ENCODE data around the gene CCNG2.
A peak's percentile ranks its signal among the peaks of the same experiment; 100 is the strongest.

CCNG2 gene

DNA sequence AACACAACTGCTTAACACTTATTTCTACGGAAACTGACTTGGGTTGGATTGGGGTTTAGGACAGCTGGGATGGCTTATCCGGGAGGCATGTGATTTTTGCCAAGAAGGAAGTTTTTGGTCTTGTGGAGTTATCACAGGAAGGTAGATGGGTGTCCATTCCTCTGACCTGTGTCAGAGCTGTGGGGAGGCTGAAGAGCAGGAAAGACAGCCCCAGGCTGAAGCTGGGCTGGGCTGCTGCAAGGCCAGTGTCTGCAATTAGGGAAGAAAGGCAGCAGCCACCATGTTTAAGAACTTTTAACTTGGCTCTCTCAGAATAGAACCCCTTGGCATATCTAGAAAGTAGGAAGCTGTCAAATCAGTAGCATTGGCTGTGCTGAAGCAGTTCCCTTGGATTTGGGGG, 42.3 kb downstream of the CCNG2 start:
- POLR2A ChIA-PET = interaction anchor here (0.7 kb wide), 1 partner anchor 130 kb away, joined by 3 read pairs; no protein-coding TSS in a partner anchor
- TF ChIP-seq, protein P1, sequence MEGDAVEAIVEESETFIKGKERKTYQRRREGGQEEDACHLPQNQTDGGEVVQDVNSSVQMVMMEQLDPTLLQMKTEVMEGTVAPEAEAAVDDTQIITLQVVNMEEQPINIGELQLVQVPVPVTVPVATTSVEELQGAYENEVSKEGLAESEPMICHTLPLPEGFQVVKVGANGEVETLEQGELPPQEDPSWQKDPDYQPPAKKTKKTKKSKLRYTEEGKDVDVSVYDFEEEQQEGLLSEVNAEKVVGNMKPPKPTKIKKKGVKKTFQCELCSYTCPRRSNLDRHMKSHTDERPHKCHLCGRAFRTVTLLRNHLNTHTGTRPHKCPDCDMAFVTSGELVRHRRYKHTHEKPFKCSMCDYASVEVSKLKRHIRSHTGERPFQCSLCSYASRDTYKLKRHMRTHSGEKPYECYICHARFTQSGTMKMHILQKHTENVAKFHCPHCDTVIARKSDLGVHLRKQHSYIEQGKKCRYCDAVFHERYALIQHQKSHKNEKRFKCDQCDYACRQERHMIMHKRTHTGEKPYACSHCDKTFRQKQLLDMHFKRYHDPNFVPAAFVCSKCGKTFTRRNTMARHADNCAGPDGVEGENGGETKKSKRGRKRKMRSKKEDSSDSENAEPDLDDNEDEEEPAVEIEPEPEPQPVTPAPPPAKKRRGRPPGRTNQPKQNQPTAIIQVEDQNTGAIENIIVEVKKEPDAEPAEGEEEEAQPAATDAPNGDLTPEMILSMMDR (IDR thresholded peaks at IDR 0.05; ENCODE audit: control extremely low read depth, extremely low read depth, low read depth, missing control alignments) = no peak
- CTCF ChIA-PET = interaction anchor here (0.9 to 10.9 kb wide), 12 partner anchors 9 to 154 kb away, joined by 3 to 275 read pairs (median 4); no protein-coding TSS in a partner anchor
- no peak for DNase-seq (ENCODE audit: extremely low spot score)

DNA sequence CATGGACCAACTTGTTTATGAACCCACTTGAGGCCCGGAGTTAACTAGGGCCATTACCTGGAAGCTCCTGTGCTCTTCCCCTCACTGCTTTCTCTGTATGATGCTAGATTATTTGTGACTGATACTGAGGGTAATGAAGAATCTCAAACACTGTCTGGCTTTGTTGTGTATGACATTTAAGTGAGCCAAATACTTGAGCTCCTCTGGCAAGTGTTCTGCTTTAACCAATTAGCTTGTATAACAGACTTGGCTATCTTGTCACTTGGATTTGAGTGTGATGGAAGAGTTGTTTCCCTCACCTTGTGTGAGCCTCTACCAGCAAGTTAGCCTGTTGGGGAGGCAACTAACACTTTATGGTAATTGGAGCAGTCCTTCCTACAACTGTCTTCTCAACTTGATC, 42.7 kb downstream of the CCNG2 start:
- ChIA-PET CTCF (interaction anchor here (0.9 to 10.9 kb wide), 12 partner anchors 8 to 155 kb away, joined by 3 to 275 read pairs (median 3); no protein-coding TSS in a partner anchor), POLR2A (interaction anchor here (0.7 kb wide), 1 partner anchor 130 kb away, joined by 3 read pairs; no protein-coding TSS in a partner anchor)
- TF ChIP-seq, protein P1 (IDR thresholded peaks at IDR 0.05; ENCODE audit: control extremely low read depth, extremely low read depth, low read depth, missing control alignments) = no peak
- DNase-seq (ENCODE audit: extremely low spot score) = no peak

DNA sequence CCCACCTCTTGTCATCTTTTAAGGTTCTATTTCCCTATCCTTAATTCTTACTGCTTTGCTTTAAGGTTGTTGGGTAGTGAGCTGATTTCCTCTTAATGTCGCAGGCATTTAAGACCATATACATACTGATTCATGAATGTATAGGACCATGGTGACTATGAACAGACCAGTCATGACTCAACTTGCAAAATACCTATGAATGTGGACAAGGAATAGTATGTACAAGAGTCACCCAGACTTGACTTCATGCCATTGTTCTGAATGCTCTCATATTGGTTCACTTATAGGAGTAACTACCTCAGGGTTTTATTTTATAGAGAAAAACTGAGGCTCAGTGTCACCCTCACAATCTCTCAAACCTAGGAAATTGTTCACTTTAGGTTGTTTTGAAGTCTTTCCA, 44.3 kb downstream of the CCNG2 start:
- DNase-seq (ENCODE audit: extremely low spot score) = no peak
- POLR2A ChIA-PET = no interaction called here
- TF ChIP-seq, protein P1 (IDR thresholded peaks at IDR 0.05; ENCODE audit: control extremely low read depth, extremely low read depth, low read depth, missing control alignments) = no peak
- CTCF ChIA-PET = interaction anchor here (0.9 to 10.9 kb wide), 11 partner anchors 7 to 154 kb away, joined by 3 to 275 read pairs (median 26); no protein-coding TSS in a partner anchor

DNA sequence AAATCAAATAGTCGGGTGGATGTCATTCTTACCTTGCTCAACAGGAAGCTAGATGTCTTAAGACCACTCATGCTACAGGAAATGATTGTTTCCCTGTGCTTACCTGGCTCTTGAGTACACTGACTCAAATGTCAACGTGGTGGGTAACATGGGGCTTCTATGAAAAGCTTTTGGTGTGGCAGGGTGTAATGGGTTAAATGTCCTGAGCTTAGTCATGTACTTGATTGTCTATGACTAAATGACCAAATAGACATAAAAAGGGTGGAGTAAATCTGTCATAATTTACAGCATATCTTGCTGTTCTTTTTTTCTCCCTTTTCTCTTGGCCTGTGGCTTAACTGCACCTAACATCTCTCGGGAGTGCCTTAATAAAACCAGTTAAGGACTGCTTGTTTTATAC, 44.9 kb downstream of the CCNG2 start:
- TF ChIP-seq, protein P1 (IDR thresholded peaks at IDR 0.05; ENCODE audit: control extremely low read depth, extremely low read depth, low read depth, missing control alignments) = no peak
- no peak for DNase-seq (ENCODE audit: extremely low spot score)
- POLR2A ChIA-PET = no interaction called here
- CTCF ChIA-PET = interaction anchor here (0.9 to 10.9 kb wide), 14 partner anchors 8 to 155 kb away, joined by 3 to 275 read pairs (median 29); no protein-coding TSS in a partner anchor

DNA sequence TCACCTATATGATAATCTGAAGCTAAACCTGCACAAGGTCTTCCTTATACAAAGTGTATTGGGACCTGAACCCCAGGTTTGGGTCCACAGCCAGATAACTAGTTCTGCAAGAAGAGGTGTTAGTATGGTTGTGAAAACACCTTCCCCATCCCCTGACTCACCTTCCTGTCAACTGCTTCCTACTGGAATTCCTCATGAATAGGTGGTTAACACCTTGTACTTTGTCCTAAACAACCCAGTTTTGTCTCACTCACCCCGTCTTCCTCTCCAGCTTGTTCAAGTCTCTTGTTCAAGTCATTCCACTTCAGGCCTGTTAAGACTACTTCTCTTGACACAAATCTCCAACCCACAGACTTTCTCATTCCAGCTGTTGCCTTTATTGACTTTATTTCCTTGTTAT, 45.5 kb downstream of the CCNG2 start:
- TF ChIP-seq, protein P1 (IDR thresholded peaks at IDR 0.05; ENCODE audit: control extremely low read depth, extremely low read depth, low read depth, missing control alignments) = no peak
- ChIA-PET CTCF (interaction anchor here (0.9 to 10.9 kb wide), 33 partner anchors 8 to 771 kb away, joined by 3 to 275 read pairs (median 8); partner anchors contain the start of genes CCNG2, CCNI and SHROOM3), POLR2A (interaction anchor here (1.0 to 1.1 kb wide), 2 partner anchors 9 to 129 kb away, joined by 3 to 4 read pairs; no protein-coding TSS in a partner anchor)

DNA sequence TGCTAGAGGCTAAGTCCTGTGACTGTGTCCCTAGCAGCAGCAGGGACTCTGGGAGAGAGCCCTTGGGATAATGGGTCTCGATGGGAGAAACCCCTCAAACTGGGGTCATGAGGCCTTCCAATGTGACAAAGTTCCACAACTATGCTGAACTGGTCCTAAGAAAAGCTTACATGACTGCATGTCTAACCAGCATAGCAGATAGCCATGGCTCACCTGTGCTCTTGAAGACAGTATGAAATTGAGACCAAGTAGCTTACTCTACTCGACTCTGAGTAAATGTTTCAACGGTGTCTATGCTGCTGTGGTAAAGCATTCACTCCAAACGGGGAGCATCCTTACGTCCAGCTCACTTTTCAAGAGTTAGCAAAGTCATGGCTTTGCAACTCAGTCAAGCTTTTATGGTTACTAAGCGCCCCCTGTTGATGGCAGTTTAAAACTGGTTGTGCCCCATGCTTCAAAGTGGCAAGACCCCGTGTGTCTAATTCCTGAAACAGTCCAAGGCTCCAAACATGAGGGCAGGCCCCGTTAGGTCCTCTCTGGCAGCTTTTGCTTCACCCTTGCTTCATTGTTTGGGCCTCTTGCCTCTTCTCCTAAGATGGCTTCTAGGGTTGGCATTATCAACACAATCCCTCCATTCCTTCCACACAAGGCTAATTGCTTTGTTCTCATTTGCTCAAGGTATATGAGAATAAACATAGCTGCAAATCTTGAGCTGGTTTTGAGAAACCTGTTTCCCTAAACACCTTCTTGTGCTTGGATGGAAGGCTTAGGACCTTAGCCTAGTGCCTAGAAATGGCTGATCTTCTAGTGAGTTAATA, 46.6 kb downstream of the CCNG2 start:
- POLR2A ChIA-PET = interaction anchor here (1.0 to 1.1 kb wide), 2 partner anchors 10 to 130 kb away, joined by 3 to 4 read pairs; no protein-coding TSS in a partner anchor
- DNase-seq (ENCODE audit: extremely low spot score) = peak; percentile 59
- CTCF ChIA-PET = interaction anchor here (0.5 to 10.9 kb wide), 72 partner anchors 8 to 1103 kb away, joined by 3 to 275 read pairs (median 4); partner anchors contain the start of genes CCNG2, CCNI and SHROOM3

More for the DNA sequence above, 45.5 kb downstream of the CCNG2 start:
- DNase-seq (ENCODE audit: extremely low spot score) = no peak

More for the DNA sequence above, 46.6 kb downstream of the CCNG2 start:
- TF ChIP-seq, protein P1 (IDR thresholded peaks at IDR 0.05; ENCODE audit: control extremely low read depth, extremely low read depth, low read depth, missing control alignments) = peak; percentile 80
